HCT116 (cell line): ENCODE results near the gene RACGAP1. TPM values are rescaled to one million over a fixed set of nuclear protein-coding genes. Genes with fewer than 3 reads are reported as not detected.

Experiments
- ATAC-seq: fragments of 200-7000 bp; cut with Tn5 transposase; 2 replicates; pipeline ENCODE4 v1.9.1; 2020; ENCODE audit warnings: mild to moderate bottlenecking, moderate library complexity
- BruUV-seq: library from RNA; stranded (reverse); fragments of 400-500 nt; replicated peaks from 2 replicates; lab custom pipeline; 2021; lab: Mats Ljungman, UMichigan
- CTCF ChIA-PET: fragments of 300-600 bp; sonication (Branson Sonifier 250); formaldehyde crosslinking; loops from one replicate; lab custom pipeline; 2021; ENCODE audit warnings: antibody characterized with exemption; lab: Charles Lee
- POLR2A ChIA-PET: fragments of 300-600, 350-600 bp; sonication (Branson Sonifier 250); formaldehyde crosslinking; loops from one replicate; lab custom pipeline; 2021; ENCODE audit warnings: antibody characterized with exemption; lab: Charles Lee
- RAD21 ChIA-PET, 2 experiments: fragments of 300-600 bp; sonication (Branson Sonifier 250); formaldehyde crosslinking; loops; one replicate each; lab custom pipeline; 2023; ENCODE audit warnings: low total read pairs in 2 of 2; ENCODE audit not compliant: uncharacterized antibody in 2 of 2, unreplicated experiment in 2 of 2, low non-redundant PET in 1 of 2; lab: Charles Lee
- DNase-seq: peaks from one replicate; pipeline ENCODE4 v3.0.0-alpha.2; 2010; ENCODE audit warnings: low read depth, low spot score
- H2AFZ ChIP-seq: fragments of 200-600 bp; shearing (Covaris generic), sonication (generic); 2 replicates; pipeline ENCODE4 v1.6.1; 2017; ENCODE audit warnings: low read depth, mixed run types, mixed read lengths, antibody characterized with exemption, low read length; ENCODE audit not compliant: poor library complexity, severe bottlenecking
- H3K27ac ChIP-seq: 2 replicates; pipeline ENCODE4 v1.5.1; 2012; ENCODE audit warnings: low read depth, low read length
- H3K27me3 ChIP-seq: fragments of 200-600 bp; sonication (generic); 2 replicates; pipeline ENCODE4 v1.6.1; 2016; ENCODE audit warnings: mixed run types, low read length, mixed read lengths; ENCODE audit not compliant: insufficient read depth
- H3K36me3 ChIP-seq, 2 experiments: fragments of 200-500 bp in 1 of 2; fragments of 200-600 bp in 1 of 2; sonication (Bioruptor generic) in 1 of 2; sonication (generic) in 1 of 2; 2 replicates each; pipeline versions ENCODE4 v1.5.1 to v1.6.1; 2014 to 2016; ENCODE audit warnings: low read length in 2 of 2, inconsistent platforms in 1 of 2, mixed read lengths in 1 of 2, mixed run types in 1 of 2; ENCODE audit not compliant: insufficient read depth in 2 of 2, control insufficient read depth in 1 of 2
- H3K4me1 ChIP-seq, 2 experiments: fragments of 200-600 bp in 1 of 2; sonication (generic) in 1 of 2; 2 replicates each; pipeline versions ENCODE4 v1.5.1 to v1.6.1; 2012 to 2017; ENCODE audit warnings: low read length in 2 of 2, inconsistent platforms in 1 of 2, mild to moderate bottlenecking in 1 of 2, mixed read lengths in 1 of 2, mixed run types in 1 of 2, moderate library complexity in 1 of 2; ENCODE audit not compliant: insufficient read depth in 2 of 2, control insufficient read depth in 1 of 2
- H3K4me2 ChIP-seq: fragments of 200-600 bp; sonication (generic); 2 replicates; pipeline ENCODE4 v1.6.1; 2017; ENCODE audit warnings: mixed run types, low read length, mixed read lengths
- H3K4me3 ChIP-seq, 2 experiments: fragments of 200-600 bp in 1 of 2; sonication (generic) in 1 of 2; replicated peaks in 1 of 2; 2 replicates each; pipeline ENCODE4 v1.5.1; 2011 to 2016; ENCODE audit warnings: low read length in 2 of 2, control low read depth in 1 of 2, low read depth in 1 of 2, mild to moderate bottlenecking in 1 of 2, mixed read lengths in 1 of 2, mixed run types in 1 of 2
- H3K79me2 ChIP-seq: fragments of 200-600 bp; sonication (generic); 2 replicates; pipeline ENCODE4 v1.6.1; 2017; ENCODE audit warnings: mild to moderate bottlenecking, mixed run types, low read length, moderate library complexity, mixed read lengths; ENCODE audit not compliant: insufficient read depth
- H3K9ac ChIP-seq: fragments of 200-600 bp; sonication (generic); 2 replicates; pipeline ENCODE4 v1.6.1; 2016; ENCODE audit warnings: low read length, mixed read lengths
- H3K9me2 ChIP-seq: fragments of 200-600 bp; sonication (generic), shearing (Covaris generic); 2 replicates; pipeline ENCODE4 v1.6.1; 2017; ENCODE audit warnings: mixed run types, mild to moderate bottlenecking, moderate library complexity; ENCODE audit not compliant: insufficient read depth
- H3K9me3 ChIP-seq, 2 experiments: fragments of 200-500 bp in 1 of 2; fragments of 200-600 bp in 1 of 2; sonication (Bioruptor generic) in 1 of 2; sonication (generic) in 1 of 2; 2 replicates each; pipeline ENCODE4 v1.6.1; 2014 to 2017; ENCODE audit warnings: low read length in 2 of 2, mixed read lengths in 2 of 2, inconsistent platforms in 1 of 2, low read depth in 1 of 2, mild to moderate bottlenecking in 1 of 2, mixed run types in 1 of 2, moderate library complexity in 1 of 2; ENCODE audit not compliant: control insufficient read depth in 1 of 2, insufficient read depth in 1 of 2
- H4K20me1 ChIP-seq: fragments of 200-600 bp; sonication (generic), shearing (Covaris generic); 2 replicates; pipeline ENCODE4 v1.6.1; 2017; ENCODE audit warnings: mixed run types, mild to moderate bottlenecking, moderate library complexity; ENCODE audit not compliant: insufficient read depth
- ATF3 ChIP-seq: IDR thresholded peaks from 2 replicates; pipeline ENCODE4 v1.6.1; 2012
- CBX3 ChIP-seq: IDR thresholded peaks from 2 replicates; pipeline ENCODE4 v1.6.1; 2012; ENCODE audit warnings: low read depth
- EGR1 ChIP-seq: IDR thresholded peaks from 2 replicates; pipeline ENCODE4 v1.6.1; 2012; ENCODE audit warnings: low read depth
- ELF1 ChIP-seq: IDR thresholded peaks from 2 replicates; pipeline ENCODE4 v1.6.1; 2012; ENCODE audit warnings: low read depth, borderline replicate concordance
- FOSL1 ChIP-seq: IDR thresholded peaks from 2 replicates; pipeline ENCODE4 v1.6.1; 2012; ENCODE audit warnings: low read depth
- JUND ChIP-seq: IDR thresholded peaks from 2 replicates; pipeline ENCODE4 v1.6.1; 2012
- MAX ChIP-seq: IDR thresholded peaks from 2 replicates; pipeline ENCODE4 v1.6.1; 2012
- POLR2A ChIP-seq: IDR thresholded peaks from 2 replicates; pipeline ENCODE4 v1.7.0; 2011; ENCODE audit warnings: borderline replicate concordance; ENCODE audit not compliant: insufficient read depth, insufficient read length; ENCODE audit errors: extremely low read depth
- POLR2AphosphoS5 ChIP-seq: IDR thresholded peaks from 2 replicates; pipeline ENCODE4 v1.6.1; 2011; ENCODE audit warnings: mild to moderate bottlenecking, low read depth, low read length, moderate library complexity
- RAD21 ChIP-seq: IDR thresholded peaks from 2 replicates; pipeline ENCODE4 v1.6.1; 2012; ENCODE audit warnings: low read depth, mild to moderate bottlenecking
- SIN3A ChIP-seq: IDR thresholded peaks from 2 replicates; pipeline ENCODE4 v1.6.1; 2012; ENCODE audit warnings: low read depth
- SRF ChIP-seq: IDR thresholded peaks from 2 replicates; pipeline ENCODE4 v1.6.1; 2012; ENCODE audit warnings: low read depth
- TCF7L2 ChIP-seq: IDR thresholded peaks from 2 replicates; pipeline ENCODE4 v1.7.0; 2011; ENCODE audit warnings: borderline replicate concordance, inconsistent platforms; ENCODE audit not compliant: insufficient read depth, insufficient read length; ENCODE audit errors: extremely low read depth
- ZBTB33 ChIP-seq: IDR thresholded peaks from 2 replicates; pipeline ENCODE4 v1.6.1; 2011; ENCODE audit warnings: mild to moderate bottlenecking, low read length, moderate library complexity; ENCODE audit not compliant: insufficient replicate concordance; ENCODE audit errors: extremely low read depth
- ZFX ChIP-seq: fragments of 450-650 bp; IDR thresholded peaks from 2 replicates; pipeline ENCODE4 v1.6.1; 2017
- ZNF274 ChIP-seq: fragments of 200-500 bp; sonication (Bioruptor generic); IDR thresholded peaks from 2 replicates; pipeline ENCODE4 v1.6.1; 2014; ENCODE audit warnings: mild to moderate bottlenecking, low read depth, low read length, inconsistent platforms
- intact Hi-C: fragments of 100-400 bp; cut with micrococcal nuclease; formaldehyde crosslinking; loops from 2 replicates; pipeline ENCODE4 v1.10.0; 2022
- total RNA-seq: library from RNA; stranded (reverse); gene quantifications from one replicate; pipeline ENCODE4 v1.2.1, GENCODE V29; 2021; ENCODE audit not compliant: unreplicated experiment

Gene RACGAP1
- total RNA-seq, 1 experiment from 2014 or later = 147 TPM

GRCh38 chr12:49976557-49976956 lies 48.7 kb downstream of the RACGAP1 start:
- H3K9ac ChIP-seq = no peak overlapping the region
- no peaks in the 10 kb centered on the region for H3K36me3 ChIP-seq
- intact Hi-C loops = no loop called here
- H2AFZ ChIP-seq = no peak overlapping the region
- H3K4me2 ChIP-seq = no peak overlapping the region
- no peaks in the 10 kb centered on the region for H3K79me2 ChIP-seq
- DNase-seq (no peak), ATAC-seq (no peak)
- ChIA-PET POLR2A (no interaction called here), CTCF (interaction anchor here (1.0 to 1.1 kb wide), 2 partner anchors 9 to 31 kb away, joined by 3 to 4 read pairs; no protein-coding TSS in a partner anchor), RAD21 (no interaction called here)
- H3K27me3 ChIP-seq = no peaks in the 10 kb centered on the region
- no peaks in the 10 kb centered on the region for H3K4me1 ChIP-seq
- H3K27ac ChIP-seq = no peak overlapping the region
- H3K9me3 ChIP-seq = no peaks in the 10 kb centered on the region
- no TSS peak for BruUV-seq
- no peak for TF ChIP-seq ZNF274
- TF ChIP-seq ATF3 = no peak
- no peak for TF ChIP-seq POLR2AphosphoS5
- no peak for TF ChIP-seq RAD21
- no peak for TF ChIP-seq JUND
- no peak for TF ChIP-seq FOSL1
- no peak for TF ChIP-seq ELF1
- no peak for TF ChIP-seq ZFX
- H3K4me3 ChIP-seq = no peak overlapping the region
- no peaks in the 10 kb centered on the region for H3K9me2 ChIP-seq
- no peaks in the 10 kb centered on the region for H4K20me1 ChIP-seq

GRCh38 chr12:49975318-49975761 lies 50.0 kb downstream of the RACGAP1 start:
- H4K20me1 ChIP-seq = no peaks in the 10 kb centered on the region
- no peaks in the 10 kb centered on the region for H3K36me3 ChIP-seq
- TF ChIP-seq CBX3 (no peak), ZBTB33 (no peak), MAX (no peak), FOSL1 (no peak), ELF1 (no peak), EGR1 (no peak), SIN3A (no peak), TCF7L2 (no peak), POLR2A (no peak), ZNF274 (no peak), JUND (no peak), RAD21 (no peak), ATF3 (no peak), SRF (no peak)
- H3K27me3 ChIP-seq = 0 out of 2 replicates have a peak, but pooled peaks cover 5% of the 10 kb centered on the region
- no peaks in the 10 kb centered on the region for H3K4me1 ChIP-seq
- no peak for DNase-seq
- no peaks in the 10 kb centered on the region for H3K9me2 ChIP-seq
- no peak overlapping the region for H3K4me2 ChIP-seq
- no peak overlapping the region for H3K4me3 ChIP-seq
- H3K27ac ChIP-seq = no peak overlapping the region
- no peak overlapping the region for H2AFZ ChIP-seq
- ATAC-seq = no peak
- H3K9me3 ChIP-seq = no peaks in the 10 kb centered on the region
- intact Hi-C loops = no loop called here
- ChIA-PET CTCF (interaction anchor here (1.0 to 1.1 kb wide), 3 partner anchors 8 to 95 kb away, joined by 3 to 4 read pairs (median 4); no protein-coding TSS in a partner anchor), POLR2A (no interaction called here), RAD21 (no interaction called here)
- BruUV-seq = no TSS peak
- H3K79me2 ChIP-seq = no peaks in the 10 kb centered on the region
- H3K9ac ChIP-seq = no peak overlapping the region
